DND-41 (cell line): ENCODE measurements around the gene TTLL5.

Experiments used
- ATAC-seq: fragments of 200-7000 bp; cut with Tn5 transposase; 3 replicates; pipeline ENCODE4 v1.9.1; 2021; ENCODE audit warnings: low read depth; ENCODE audit not compliant: insufficient read depth
- DNase-seq: peaks from one replicate; pipeline ENCODE4 v3.0.0-alpha.2; 2020
- H2AFZ ChIP-seq: 2 replicates; pipeline ENCODE4 v1.6.0; 2012; ENCODE audit warnings: low read depth, low read length
- H3K27ac ChIP-seq: 2 replicates; pipeline ENCODE4 v1.5.1; 2012; ENCODE audit warnings: low read length, inconsistent platforms
- H3K27me3 ChIP-seq: fragments of 200-600 bp; sonication (generic); 2 replicates; pipeline ENCODE4 v1.6.0; 2012; ENCODE audit warnings: low read length, mild to moderate bottlenecking, inconsistent platforms; ENCODE audit not compliant: insufficient read depth, poor library complexity
- H3K36me3 ChIP-seq: 2 replicates; pipeline ENCODE4 v1.5.1; 2012; ENCODE audit warnings: low read length, inconsistent platforms; ENCODE audit not compliant: insufficient read depth
- H3K4me1 ChIP-seq: 2 replicates; pipeline ENCODE4 v1.5.1; 2012; ENCODE audit warnings: mild to moderate bottlenecking, low read length; ENCODE audit not compliant: insufficient read depth
- H3K4me2 ChIP-seq: 2 replicates; pipeline ENCODE4 v1.6.0; 2012; ENCODE audit warnings: mild to moderate bottlenecking, moderate library complexity, low read length, inconsistent platforms; ENCODE audit not compliant: insufficient read depth
- H3K4me3 ChIP-seq, 2 experiments: fragments of 200-600 bp in 1 of 2; shearing (Covaris generic) in 1 of 2; 2 replicates each; pipeline ENCODE4 v1.5.1; 2012 to 2016; ENCODE audit warnings: inconsistent platforms in 2 of 2, low read length in 2 of 2, mild to moderate bottlenecking in 2 of 2, low read depth in 1 of 2, moderate library complexity in 1 of 2
- H3K79me2 ChIP-seq: 2 replicates; pipeline ENCODE4 v1.6.0; 2012; ENCODE audit warnings: low read length, inconsistent platforms; ENCODE audit not compliant: insufficient read depth
- H3K9ac ChIP-seq: 2 replicates; pipeline ENCODE4 v1.6.0; 2012; ENCODE audit warnings: low read depth, mild to moderate bottlenecking, inconsistent platforms, low read length, moderate library complexity
- H3K9me3 ChIP-seq: 2 replicates; pipeline ENCODE4 v1.5.1; 2012; ENCODE audit warnings: low read length, moderate library complexity, mild to moderate bottlenecking, inconsistent platforms; ENCODE audit not compliant: insufficient read depth, severe bottlenecking
- H4K20me1 ChIP-seq: 2 replicates; pipeline ENCODE4 v1.6.0; 2012; ENCODE audit warnings: low read length; ENCODE audit not compliant: insufficient read depth
- EZH2 ChIP-seq: IDR thresholded peaks from 3 replicates; pipeline ENCODE4 v1.6.1; 2012; ENCODE audit warnings: borderline replicate concordance, low read depth, mild to moderate bottlenecking, moderate library complexity, low read length, inconsistent platforms; ENCODE audit not compliant: severe bottlenecking
- TF ChIP-seq, protein P1 (sequence below): IDR thresholded peaks from 2 replicates; pipeline ENCODE4 v1.5.1; 2012; ENCODE audit warnings: borderline replicate concordance, low read length, moderate library complexity, mild to moderate bottlenecking; ENCODE audit not compliant: poor library complexity, severe bottlenecking; ENCODE audit errors: extremely low read depth

The TTLL5 gene

DNA sequence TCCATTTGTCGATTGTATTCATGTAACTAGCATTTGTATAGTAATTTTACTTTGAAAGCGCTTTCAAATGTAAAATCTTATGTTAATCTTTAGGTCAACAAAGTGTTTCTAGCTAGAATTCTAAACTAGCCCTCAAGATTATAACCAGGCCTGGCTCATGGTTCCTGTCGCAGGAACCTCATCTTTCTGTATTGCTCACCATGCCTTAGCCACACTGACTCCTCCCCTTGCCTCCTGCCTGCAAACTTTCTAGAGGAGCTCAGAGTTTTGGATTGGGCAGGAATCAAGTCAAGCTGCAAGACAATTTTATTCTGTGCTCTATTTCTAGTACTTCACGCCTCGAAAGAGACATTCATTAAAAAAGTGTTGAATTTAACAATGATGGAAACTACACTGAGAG is 220.9 kb downstream of the TTLL5 start:
- Histone ChIP-seq H3K36me3 (peaks cover 19% of the 10 kb centered on the region), H3K27me3 (no peaks in the 10 kb centered on the region), H3K9ac (no peak overlapping the region), H4K20me1 (no peaks in the 10 kb centered on the region), H3K4me1 (no peaks in the 10 kb centered on the region), H3K9me3 (no peaks in the 10 kb centered on the region), H2AFZ (no peak overlapping the region), H3K4me3 (no peak overlapping the region), H3K79me2 (no peaks in the 10 kb centered on the region), H3K27ac (no peak overlapping the region), H3K4me2 (no peak overlapping the region)
- DNase-seq (no peak), ATAC-seq (no peak)
- TF ChIP-seq EZH2: no peak
- TF ChIP-seq, protein P1, sequence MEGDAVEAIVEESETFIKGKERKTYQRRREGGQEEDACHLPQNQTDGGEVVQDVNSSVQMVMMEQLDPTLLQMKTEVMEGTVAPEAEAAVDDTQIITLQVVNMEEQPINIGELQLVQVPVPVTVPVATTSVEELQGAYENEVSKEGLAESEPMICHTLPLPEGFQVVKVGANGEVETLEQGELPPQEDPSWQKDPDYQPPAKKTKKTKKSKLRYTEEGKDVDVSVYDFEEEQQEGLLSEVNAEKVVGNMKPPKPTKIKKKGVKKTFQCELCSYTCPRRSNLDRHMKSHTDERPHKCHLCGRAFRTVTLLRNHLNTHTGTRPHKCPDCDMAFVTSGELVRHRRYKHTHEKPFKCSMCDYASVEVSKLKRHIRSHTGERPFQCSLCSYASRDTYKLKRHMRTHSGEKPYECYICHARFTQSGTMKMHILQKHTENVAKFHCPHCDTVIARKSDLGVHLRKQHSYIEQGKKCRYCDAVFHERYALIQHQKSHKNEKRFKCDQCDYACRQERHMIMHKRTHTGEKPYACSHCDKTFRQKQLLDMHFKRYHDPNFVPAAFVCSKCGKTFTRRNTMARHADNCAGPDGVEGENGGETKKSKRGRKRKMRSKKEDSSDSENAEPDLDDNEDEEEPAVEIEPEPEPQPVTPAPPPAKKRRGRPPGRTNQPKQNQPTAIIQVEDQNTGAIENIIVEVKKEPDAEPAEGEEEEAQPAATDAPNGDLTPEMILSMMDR: no peak

DNA sequence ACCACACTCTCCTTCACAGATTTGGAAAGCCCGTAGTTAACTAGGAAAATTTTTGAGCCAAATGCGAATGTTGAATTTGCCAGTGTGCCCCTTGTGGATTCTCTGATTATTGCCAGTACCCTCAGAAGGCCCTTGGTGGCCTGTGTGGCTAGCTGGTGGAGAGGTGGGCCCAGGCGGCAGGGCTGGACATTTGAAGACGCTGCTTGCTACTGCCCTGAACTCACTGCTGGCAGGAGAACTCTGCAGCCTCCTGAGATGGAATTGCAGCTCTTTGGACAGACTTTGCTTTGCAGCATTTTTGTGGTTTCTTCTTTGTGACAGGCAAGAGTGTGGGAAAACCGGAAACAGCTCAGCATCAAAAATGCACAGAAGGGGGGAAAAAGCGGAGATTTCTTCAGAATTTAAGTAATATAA is 223.2 kb downstream of the TTLL5 start:
- Histone ChIP-seq H3K27me3 (no peaks in the 10 kb centered on the region), H2AFZ (no peak overlapping the region), H3K27ac (no peak overlapping the region), H3K9me3 (no peaks in the 10 kb centered on the region), H3K36me3 (peaks cover 20% of the 10 kb centered on the region), H3K79me2 (no peaks in the 10 kb centered on the region), H3K4me3 (no peak overlapping the region), H3K9ac (no peak overlapping the region), H4K20me1 (no peaks in the 10 kb centered on the region), H3K4me2 (no peak overlapping the region), H3K4me1 (no peaks in the 10 kb centered on the region)
- TF ChIP-seq, protein P1: peak; percentile 40
- no peak for TF ChIP-seq EZH2
- ATAC-seq (no peak), DNase-seq (no peak)

DNA sequence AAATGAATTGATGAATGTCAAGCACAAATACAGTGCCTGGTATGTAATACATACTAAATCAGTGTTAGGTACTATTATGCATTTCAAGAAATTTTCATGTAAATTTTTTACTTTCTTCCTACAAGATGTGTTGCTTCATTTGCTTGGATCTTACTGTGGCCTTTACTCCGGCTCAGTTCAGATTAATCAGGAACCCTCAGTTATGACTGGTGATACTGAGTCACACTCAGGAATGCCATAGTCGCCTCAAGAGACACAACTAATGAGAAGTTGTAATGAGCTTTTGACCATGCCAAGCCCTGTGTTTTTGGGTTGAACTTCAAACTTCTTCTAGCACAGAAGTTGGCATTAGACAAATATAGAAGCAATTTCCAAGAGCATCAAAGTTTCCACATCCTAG is 224.8 kb downstream of the TTLL5 start:
- ATAC-seq: no peak
- Histone ChIP-seq H3K4me1 (no peaks in the 10 kb centered on the region), H3K4me3 (no peak overlapping the region), H2AFZ (no peak overlapping the region), H3K9me3 (no peaks in the 10 kb centered on the region), H4K20me1 (no peaks in the 10 kb centered on the region), H3K27ac (no peak overlapping the region), H3K27me3 (no peaks in the 10 kb centered on the region), H3K36me3 (peaks cover 20% of the 10 kb centered on the region), H3K4me2 (no peak overlapping the region), H3K9ac (no peak overlapping the region), H3K79me2 (no peaks in the 10 kb centered on the region)
- TF ChIP-seq, protein P1: no peak
- no peak for TF ChIP-seq EZH2
- DNase-seq: no peak
